Skeletal muscle tissue (tissue), 4 donors: Measurements from ENCODE around the gene CBX6. TPM values are rescaled to one million over a fixed set of nuclear protein-coding genes. Genes with fewer than 3 reads are reported as not detected.

Experiments used
- H3K27ac ChIP-seq: one replicate; pipeline ENCODE4 v1.7.0; 2013; ENCODE audit warnings: mild to moderate bottlenecking, low read depth, low read length, inconsistent platforms
- H3K27me3 ChIP-seq, 3 donors: one replicate each; pipeline ENCODE4 v1.7.0; 2013; ENCODE audit warnings: low read length in 3 of 3; ENCODE audit not compliant: control insufficient read depth in 3 of 3, insufficient read depth in 3 of 3
- H3K36me3 ChIP-seq, 3 donors: one replicate each; pipeline ENCODE4 v1.7.0; 2013; ENCODE audit warnings: low read length in 3 of 3; ENCODE audit not compliant: control insufficient read depth in 3 of 3, insufficient read depth in 3 of 3
- H3K4me1 ChIP-seq, 3 donors: one replicate each; pipeline ENCODE4 v1.7.0; 2013; ENCODE audit warnings: low read length in 3 of 3, mild to moderate bottlenecking in 3 of 3; ENCODE audit not compliant: control insufficient read depth in 3 of 3, insufficient read depth in 3 of 3
- H3K4me3 ChIP-seq, 3 donors: one replicate each; pipeline ENCODE4 v1.7.0; 2013; ENCODE audit warnings: low read length in 3 of 3
- H3K9ac ChIP-seq, 3 donors: one replicate each; pipeline ENCODE4 v1.7.0; 2013; ENCODE audit warnings: low read length in 3 of 3, mild to moderate bottlenecking in 3 of 3, moderate library complexity in 2 of 3, low read depth in 1 of 3
- H3K9me3 ChIP-seq, 3 donors: one replicate each; pipeline ENCODE4 v1.7.0; 2013; ENCODE audit warnings: low read length in 3 of 3; ENCODE audit not compliant: control insufficient read depth in 3 of 3
- total RNA-seq: library from RNA; depleted of rRNA; stranded (reverse); fragments of >200 nt; gene quantifications from one replicate; pipeline ENCODE4 v1.2.3, GENCODE V29; 2014
- donor health status: Osteomylitis.

CBX6 gene
- total RNA-seq, 1 donor from 2014 or later = 19.3 TPM

- H3K9me3 ChIP-seq = no peaks in the 10 kb centered on the region
- H3K4me3 ChIP-seq = peak overlapping the region in 2 of 3 donors; percentile 41 to 49
- no peak overlapping the region for H3K27ac ChIP-seq
- H3K27me3 ChIP-seq = peaks cover 40 to 53% (median 52%) of the 10 kb centered on the region in 3 donors
- H3K4me1 ChIP-seq = peaks cover 3 to 9% (median 3%) of the 10 kb centered on the region in 3 donors
- H3K36me3 ChIP-seq = no peaks in the 10 kb centered on the region
- peak overlapping the region in 1 of 3 donors; percentile 57 for H3K9ac ChIP-seq
Measured at GRCh38 chr22:38842512-38843200, 29.4 kb downstream of the CBX6 start.

GRCh38 chr22:38841635-38842034 lies 30.4 kb downstream of the CBX6 start:
- Histone ChIP-seq H3K4me3 (no peak overlapping the region), H3K36me3 (no peaks in the 10 kb centered on the region), H3K4me1 (peaks cover 3 to 9% (median 3%) of the 10 kb centered on the region in 3 donors), H3K27me3 (peaks cover 40 to 59% (median 52%) of the 10 kb centered on the region in 3 donors), H3K9ac (no peak overlapping the region), H3K9me3 (no peaks in the 10 kb centered on the region), H3K27ac (no peak overlapping the region)

- Histone ChIP-seq H3K9me3 (no peaks in the 10 kb centered on the region), H3K9ac (no peak overlapping the region), H3K27me3 (peaks cover 40 to 63% (median 54%) of the 10 kb centered on the region in 3 donors), H3K36me3 (no peaks in the 10 kb centered on the region), H3K27ac (no peak overlapping the region), H3K4me1 (peaks cover 3 to 9% (median 3%) of the 10 kb centered on the region in 3 donors), H3K4me3 (no peak overlapping the region)
Measured at GRCh38 chr22:38841211-38841610, 30.8 kb downstream of the CBX6 start.

- H3K4me3 ChIP-seq = no peak overlapping the region
- no peaks in the 10 kb centered on the region for H3K9me3 ChIP-seq
- no peaks in the 10 kb centered on the region for H3K36me3 ChIP-seq
- H3K4me1 ChIP-seq = peaks cover 3 to 9% (median 3%) of the 10 kb centered on the region in 3 donors
- no peak overlapping the region for H3K27ac ChIP-seq
- H3K9ac ChIP-seq = no peak overlapping the region
- peaks cover 48 to 72% (median 61%) of the 10 kb centered on the region in 3 donors for H3K27me3 ChIP-seq
Measured at GRCh38 chr22:38840129-38840528, 31.9 kb downstream of the CBX6 start.

GRCh38 chr22:38839686-38840085 lies 32.3 kb downstream of the CBX6 start:
- Histone ChIP-seq H3K4me1 (peaks cover 3 to 9% (median 3%) of the 10 kb centered on the region in 3 donors), H3K9ac (no peak overlapping the region), H3K4me3 (no peak overlapping the region), H3K9me3 (no peaks in the 10 kb centered on the region), H3K27me3 (peaks cover 52 to 74% (median 61%) of the 10 kb centered on the region in 3 donors), H3K27ac (no peak overlapping the region), H3K36me3 (no peaks in the 10 kb centered on the region)

- Histone ChIP-seq H3K27ac (no peak overlapping the region), H3K4me1 (peaks cover 0 to under 1% (median 0%) of the 10 kb centered on the region in 3 donors), H3K4me3 (no peak overlapping the region), H3K36me3 (no peaks in the 10 kb centered on the region), H3K9ac (no peak overlapping the region), H3K9me3 (no peaks in the 10 kb centered on the region), H3K27me3 (peaks cover 57 to 78% (median 62%) of the 10 kb centered on the region in 3 donors)
Measured at GRCh38 chr22:38837414-38837928, 34.5 kb downstream of the CBX6 start.

GRCh38 chr22:38835888-38836301 lies 36.1 kb downstream of the CBX6 start:
- no peaks in the 10 kb centered on the region for H3K9me3 ChIP-seq
- H3K36me3 ChIP-seq = no peaks in the 10 kb centered on the region
- H3K27me3 ChIP-seq = peaks cover 52 to 73% (median 53%) of the 10 kb centered on the region in 3 donors
- H3K27ac ChIP-seq = no peak overlapping the region
- H3K9ac ChIP-seq = no peak overlapping the region
- H3K4me3 ChIP-seq = no peak overlapping the region
- no peaks in the 10 kb centered on the region for H3K4me1 ChIP-seq

GRCh38 chr22:38834991-38835390 lies 37.0 kb downstream of the CBX6 start:
- Histone ChIP-seq H3K4me1 (no peaks in the 10 kb centered on the region), H3K9ac (no peak overlapping the region), H3K27me3 (peaks cover 45 to 64% (median 51%) of the 10 kb centered on the region in 3 donors), H3K36me3 (no peaks in the 10 kb centered on the region), H3K9me3 (no peaks in the 10 kb centered on the region), H3K4me3 (no peak overlapping the region), H3K27ac (no peak overlapping the region)

- H3K4me1 ChIP-seq = no peaks in the 10 kb centered on the region
- H3K4me3 ChIP-seq = no peak overlapping the region
- H3K36me3 ChIP-seq = no peaks in the 10 kb centered on the region
- H3K27me3 ChIP-seq = peaks cover 45 to 63% (median 50%) of the 10 kb centered on the region in 3 donors
- H3K9me3 ChIP-seq = no peaks in the 10 kb centered on the region
- H3K27ac ChIP-seq = no peak overlapping the region
- no peak overlapping the region for H3K9ac ChIP-seq
Measured at GRCh38 chr22:38834215-38834953, 37.6 kb downstream of the CBX6 start.

- Histone ChIP-seq H3K4me1 (no peaks in the 10 kb centered on the region), H3K27me3 (peaks cover 50 to 64% (median 52%) of the 10 kb centered on the region in 3 donors), H3K36me3 (no peaks in the 10 kb centered on the region), H3K9me3 (no peaks in the 10 kb centered on the region), H3K4me3 (no peak overlapping the region), H3K27ac (no peak overlapping the region), H3K9ac (no peak overlapping the region)
Measured at GRCh38 chr22:38833061-38833460, 39.0 kb downstream of the CBX6 start.
